ENCODE measurements around the gene RTTN.

DNA sequence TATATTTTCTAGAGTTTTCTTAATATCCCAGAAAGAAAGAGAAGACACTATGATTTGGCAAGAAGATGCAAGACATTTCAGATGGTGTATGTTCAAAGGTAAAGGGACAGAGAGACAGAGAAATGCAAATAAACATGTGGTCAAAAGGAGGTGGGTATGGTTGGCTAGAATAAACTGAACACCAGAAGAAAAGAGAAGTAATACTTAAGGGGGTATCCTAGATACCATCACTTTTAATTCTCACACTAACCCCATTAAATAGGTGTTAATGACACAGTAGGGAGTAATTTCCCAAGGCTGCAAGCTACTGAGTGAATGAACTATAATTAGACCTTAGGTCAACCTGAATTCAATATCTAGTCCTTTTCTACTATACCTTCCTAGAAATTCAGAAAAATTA lies 146.6 kb downstream of the RTTN start:
- TF ChIP-seq, protein P1, sequence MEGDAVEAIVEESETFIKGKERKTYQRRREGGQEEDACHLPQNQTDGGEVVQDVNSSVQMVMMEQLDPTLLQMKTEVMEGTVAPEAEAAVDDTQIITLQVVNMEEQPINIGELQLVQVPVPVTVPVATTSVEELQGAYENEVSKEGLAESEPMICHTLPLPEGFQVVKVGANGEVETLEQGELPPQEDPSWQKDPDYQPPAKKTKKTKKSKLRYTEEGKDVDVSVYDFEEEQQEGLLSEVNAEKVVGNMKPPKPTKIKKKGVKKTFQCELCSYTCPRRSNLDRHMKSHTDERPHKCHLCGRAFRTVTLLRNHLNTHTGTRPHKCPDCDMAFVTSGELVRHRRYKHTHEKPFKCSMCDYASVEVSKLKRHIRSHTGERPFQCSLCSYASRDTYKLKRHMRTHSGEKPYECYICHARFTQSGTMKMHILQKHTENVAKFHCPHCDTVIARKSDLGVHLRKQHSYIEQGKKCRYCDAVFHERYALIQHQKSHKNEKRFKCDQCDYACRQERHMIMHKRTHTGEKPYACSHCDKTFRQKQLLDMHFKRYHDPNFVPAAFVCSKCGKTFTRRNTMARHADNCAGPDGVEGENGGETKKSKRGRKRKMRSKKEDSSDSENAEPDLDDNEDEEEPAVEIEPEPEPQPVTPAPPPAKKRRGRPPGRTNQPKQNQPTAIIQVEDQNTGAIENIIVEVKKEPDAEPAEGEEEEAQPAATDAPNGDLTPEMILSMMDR (IDR thresholded peaks at IDR 0.05) = no peak
- TF ChIP-seq POLR2A (IDR thresholded peaks at IDR 0.05) = no peak
- TF ChIP-seq POLR2AphosphoS5 (IDR thresholded peaks at IDR 0.05) = no peak
- no peak for TF ChIP-seq EP300 (IDR thresholded peaks at IDR 0.05)

Measured in gastroesophageal sphincter (tissue), 3 donors.